ENCODE data around the gene OR2D2. TPM values are rescaled to one million over a fixed set of nuclear protein-coding genes. Genes with fewer than 3 reads are reported as not detected.

The OR2D2 gene
- total and polyA plus RNA-seq, 10 of the 15 experiments (the other 5 are each of a cell fraction or from before 2014, with no cell fraction given) = not detected

GRCh38 chr11:6941970-6942369 is 49.7 kb upstream of the OR2D2 start:
- ChIA-PET SMC1A (ENCODE audit: uncharacterized antibody, unreplicated experiment) (no interaction called here), CTCF (no interaction called here), RAD21 (ENCODE audit: unreplicated experiment) (no interaction called here), POLR2A (no interaction called here)
- H3K27me3 ChIP-seq (replicated peaks in 1 of 2; ENCODE audit: control insufficient read depth in 2 of 2, insufficient read depth in 2 of 2, low read length in 1 of 2) = no peaks in the 10 kb centered on the region
- H3K4me3 ChIP-seq = no peak overlapping the region
- no peaks in the 10 kb centered on the region for H3K4me1 ChIP-seq (ENCODE audit: control insufficient read depth, insufficient read depth, low read length)
- TF ChIP-seq RELA (IDR thresholded peaks at IDR 0.05; ENCODE audit: borderline replicate concordance, partially characterized antibody) (no peak), SPI1 (IDR thresholded peaks at IDR 0.05; ENCODE audit: borderline replicate concordance, insufficient read depth, low read depth, low read length) (peak; percentile 78; the same call in 1 of the 2 replicates)
- H3K9ac ChIP-seq (ENCODE audit: control insufficient read depth, insufficient read depth, low read length) = no peak overlapping the region
- no TSS peak for BruUV-seq (replicated peaks)
- peak; percentile 74 for ATAC-seq
- DNase-seq (ENCODE audit: low read depth, low spot score) = no peak
- no peaks in the 10 kb centered on the region for H3K9me3 ChIP-seq (replicated peaks; ENCODE audit: control insufficient read depth, insufficient read depth, low read length)
- in situ Hi-C loops (cut with MboI) = no loop called here
- H3K79me2 ChIP-seq (ENCODE audit: control insufficient read depth, insufficient read depth, low read length) = no peaks in the 10 kb centered on the region
- no peaks in the 10 kb centered on the region for H3K36me3 ChIP-seq (ENCODE audit: control insufficient read depth in 2 of 2, insufficient read depth in 2 of 2, low read length in 1 of 2)
- H3K4me2 ChIP-seq (ENCODE audit: control insufficient read depth, insufficient read depth) = no peak overlapping the region
- H3K27ac ChIP-seq (ENCODE audit: control insufficient read depth, insufficient read depth) = no peak overlapping the region
- intact Hi-C loops (cut with micrococcal nuclease; ENCODE audit: unreplicated experiment) = no loop called here
- no peak overlapping the region; the same call in 1 of the 2 replicates for H2AFZ ChIP-seq (ENCODE audit: control insufficient read depth, low read depth, low read length)
- H4K20me1 ChIP-seq (ENCODE audit: control insufficient read depth, insufficient read depth) = no peaks in the 10 kb centered on the region
- no peak for FAIRE-seq

- Histone ChIP-seq H3K27ac (ENCODE audit: control insufficient read depth, insufficient read depth) (no peak overlapping the region), H3K4me1 (ENCODE audit: control insufficient read depth, insufficient read depth, low read length) (0 out of 2 replicates have a peak, but pooled peaks cover 4% of the 10 kb centered on the region), H3K9ac (ENCODE audit: control insufficient read depth, insufficient read depth, low read length) (no peak overlapping the region), H3K4me2 (ENCODE audit: control insufficient read depth, insufficient read depth) (no peak overlapping the region), H2AFZ (ENCODE audit: control insufficient read depth, low read depth, low read length) (no peak overlapping the region; the same call in 1 of the 2 replicates), H3K9me3 (replicated peaks; ENCODE audit: control insufficient read depth, insufficient read depth, low read length) (no peaks in the 10 kb centered on the region), H3K79me2 (ENCODE audit: control insufficient read depth, insufficient read depth, low read length) (no peaks in the 10 kb centered on the region), H3K4me3 (no peak overlapping the region), H4K20me1 (ENCODE audit: control insufficient read depth, insufficient read depth) (no peaks in the 10 kb centered on the region), H3K36me3 (ENCODE audit: control insufficient read depth in 2 of 2, insufficient read depth in 2 of 2, low read length in 1 of 2) (no peaks in the 10 kb centered on the region), H3K27me3 (replicated peaks in 1 of 2; ENCODE audit: control insufficient read depth in 2 of 2, insufficient read depth in 2 of 2, low read length in 1 of 2) (no peaks in the 10 kb centered on the region)
- no peak for DNase-seq (ENCODE audit: low read depth, low spot score)
- ChIA-PET POLR2A (no interaction called here), RAD21 (ENCODE audit: unreplicated experiment) (no interaction called here), CTCF (interaction anchor here (1.4 kb wide), 1 partner anchor 13 kb away, joined by 3 read pairs; no protein-coding TSS in a partner anchor), SMC1A (ENCODE audit: uncharacterized antibody, unreplicated experiment) (no interaction called here)
- peak; percentile 56 for ATAC-seq
- WGBS (ENCODE audit: insufficient coverage, insufficient replicate concordance, low lambda C conversion rate, missing lambda C conversion rate) = 36% methylated on average over 7 of the region's 7 CpGs
- TF ChIP-seq PRDM15 (CRISPR knock-in tag; IDR thresholded peaks at IDR 0.05) (no peak), ATF2 (IDR thresholded peaks at IDR 0.05; ENCODE audit: low read length) (no peak), TCF3 (IDR thresholded peaks at IDR 0.05; ENCODE audit: borderline replicate concordance, insufficient read depth, low read depth, low read length) (no peak), SP1 (IDR thresholded peaks at IDR 0.05; ENCODE audit: low read depth, low read length) (no peak), IKZF1 (conservative IDR thresholded peaks at IDR 0.05) (no peak), ATF3 (IDR thresholded peaks at IDR 0.05; ENCODE audit: borderline replicate concordance, extremely low read depth, low read depth, low read length) (no peak)
- intact Hi-C loops (cut with micrococcal nuclease; ENCODE audit: unreplicated experiment) (no loop called here), in situ Hi-C loops (cut with MboI) (no loop called here)
- no peak for FAIRE-seq
- BruUV-seq (replicated peaks) = no TSS peak
These were observed 39.8 kb upstream of the OR2D2 start for GRCh38 chr11:6932145-6932544.

All from GM12878 (cell line).